ENCODE measurements around the gene WWC2.

DNA sequence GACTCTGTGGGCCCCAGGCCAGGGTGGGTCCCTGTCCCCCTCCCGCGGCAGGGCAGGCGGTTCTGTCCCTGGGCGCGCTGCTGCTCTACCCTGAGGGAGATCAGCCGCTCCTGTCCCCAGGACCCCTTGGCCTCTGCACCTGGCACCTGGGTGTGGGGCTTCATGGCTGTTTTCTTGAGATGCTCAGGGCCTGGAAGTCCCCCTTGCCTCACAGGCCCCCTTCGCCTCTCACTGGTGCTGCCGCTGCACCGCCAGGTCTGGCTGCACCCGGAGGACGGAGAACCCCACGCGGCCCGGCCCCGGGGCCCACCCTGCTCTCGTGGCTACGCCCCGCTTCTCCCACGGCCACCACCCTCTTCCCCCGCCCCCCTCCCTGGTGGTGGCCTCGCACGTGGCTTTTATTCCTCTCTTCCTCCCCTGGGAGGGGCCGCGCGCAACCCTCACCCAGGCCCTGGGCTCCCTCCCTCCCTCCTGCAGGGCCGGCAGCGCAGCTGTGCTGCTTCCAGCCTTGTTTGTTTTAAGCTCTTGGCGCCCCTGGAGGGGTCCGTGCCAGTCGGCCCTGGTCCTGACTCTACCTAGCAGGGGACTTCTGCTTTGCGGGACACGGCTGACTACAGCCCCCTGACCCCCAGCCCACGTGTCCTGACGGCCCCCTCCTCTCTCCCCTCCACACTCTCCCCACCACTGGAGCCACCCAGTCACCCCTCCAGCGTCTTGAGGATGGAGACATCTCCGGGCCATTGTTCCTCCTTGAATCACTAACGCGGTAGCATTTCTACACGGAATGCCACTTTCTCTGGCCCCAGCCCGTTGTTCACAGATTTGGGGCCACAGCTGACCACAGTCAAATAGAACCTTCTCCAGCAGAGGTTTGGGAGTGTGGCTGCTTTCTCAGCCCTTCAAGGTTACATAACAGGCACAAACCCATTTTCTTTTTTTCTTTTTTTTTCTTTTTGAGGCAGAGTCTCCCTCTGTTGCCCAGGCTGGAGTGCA lies 243.8 kb downstream of the WWC2 start:
- no peak for TF ChIP-seq POLR2A (IDR thresholded peaks at IDR 0.05)
- TF ChIP-seq, protein P1, sequence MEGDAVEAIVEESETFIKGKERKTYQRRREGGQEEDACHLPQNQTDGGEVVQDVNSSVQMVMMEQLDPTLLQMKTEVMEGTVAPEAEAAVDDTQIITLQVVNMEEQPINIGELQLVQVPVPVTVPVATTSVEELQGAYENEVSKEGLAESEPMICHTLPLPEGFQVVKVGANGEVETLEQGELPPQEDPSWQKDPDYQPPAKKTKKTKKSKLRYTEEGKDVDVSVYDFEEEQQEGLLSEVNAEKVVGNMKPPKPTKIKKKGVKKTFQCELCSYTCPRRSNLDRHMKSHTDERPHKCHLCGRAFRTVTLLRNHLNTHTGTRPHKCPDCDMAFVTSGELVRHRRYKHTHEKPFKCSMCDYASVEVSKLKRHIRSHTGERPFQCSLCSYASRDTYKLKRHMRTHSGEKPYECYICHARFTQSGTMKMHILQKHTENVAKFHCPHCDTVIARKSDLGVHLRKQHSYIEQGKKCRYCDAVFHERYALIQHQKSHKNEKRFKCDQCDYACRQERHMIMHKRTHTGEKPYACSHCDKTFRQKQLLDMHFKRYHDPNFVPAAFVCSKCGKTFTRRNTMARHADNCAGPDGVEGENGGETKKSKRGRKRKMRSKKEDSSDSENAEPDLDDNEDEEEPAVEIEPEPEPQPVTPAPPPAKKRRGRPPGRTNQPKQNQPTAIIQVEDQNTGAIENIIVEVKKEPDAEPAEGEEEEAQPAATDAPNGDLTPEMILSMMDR (IDR thresholded peaks at IDR 0.05) = no peak
